SK-N-SH treated with all-trans-retinoic acid at 6 μM for 48 hours (cell line): ENCODE measurements around the gene DUSP12.

Source experiments
- ATAC-seq: fragments of 200-7000 bp; cut with Tn5 transposase; 3 replicates; pipeline ENCODE4 v1.9.1; 2020; ENCODE audit warnings: mild to moderate bottlenecking, moderate library complexity
- ARNTL ChIP-seq: fragments of 450-650 bp; formaldehyde crosslinking; IDR thresholded peaks from 2 replicates; pipeline ENCODE4 v1.5.0; 2020; ENCODE audit warnings: low read depth, mild to moderate bottlenecking, moderate library complexity, borderline replicate concordance
- BACH2 ChIP-seq: fragments of 250-450 bp; sonication (Bioruptor Pico); IDR thresholded peaks from 2 replicates; pipeline ENCODE4 v1.9.0; 2021; ENCODE audit warnings: mild to moderate bottlenecking, borderline replicate concordance
- CSDC2 ChIP-seq: fragments of 250-450 bp; sonication (Bioruptor Pico); IDR thresholded peaks from 2 replicates; pipeline ENCODE4 v1.5.0; 2020; ENCODE audit warnings: mild to moderate bottlenecking, moderate library complexity
- CSRNP3 ChIP-seq: fragments of 250-450 bp; sonication (Bioruptor Pico); IDR thresholded peaks from 2 replicates; pipeline ENCODE4 v1.5.1; 2021; ENCODE audit warnings: mild to moderate bottlenecking, moderate library complexity
- ESRRG ChIP-seq: fragments of 250-450 bp; sonication (Bioruptor Pico); IDR thresholded peaks from 2 replicates; pipeline ENCODE4 v1.6.1; 2021; ENCODE audit warnings: mild to moderate bottlenecking
- GLIS3 ChIP-seq: fragments of 250-450 bp; sonication (Bioruptor Pico); IDR thresholded peaks from 2 replicates; pipeline ENCODE4 v1.5.0; 2020; ENCODE audit warnings: mild to moderate bottlenecking, moderate library complexity
- OSR1 ChIP-seq: fragments of 250-450 bp; sonication (Bioruptor Pico); IDR thresholded peaks from 2 replicates; pipeline ENCODE4 v1.8.0; 2022; ENCODE audit warnings: moderate library complexity, mild to moderate bottlenecking, inconsistent platforms
- PATZ1 ChIP-seq: fragments of 250-450 bp; sonication (Bioruptor Pico); IDR thresholded peaks from 2 replicates; pipeline ENCODE4 v1.8.0; 2020; ENCODE audit warnings: mild to moderate bottlenecking, moderate library complexity, borderline replicate concordance
- RARB ChIP-seq: fragments of 250-450 bp; sonication (Bioruptor Pico); IDR thresholded peaks from 2 replicates; pipeline ENCODE4 v1.8.0; 2021; ENCODE audit warnings: mild to moderate bottlenecking, moderate library complexity
- SNAI2 ChIP-seq: fragments of 250-450 bp; sonication (Bioruptor Pico); IDR thresholded peaks from 2 replicates; pipeline ENCODE4 v1.5.0; 2020; ENCODE audit warnings: mild to moderate bottlenecking, moderate library complexity
- TCF4 ChIP-seq: fragments of 250-450 bp; sonication (Bioruptor Pico); IDR thresholded peaks from 2 replicates; pipeline ENCODE4 v1.8.0; 2021; ENCODE audit warnings: mild to moderate bottlenecking, moderate library complexity, borderline replicate concordance
- TOX ChIP-seq: fragments of 250-450 bp; sonication (Bioruptor Pico); IDR thresholded peaks from 2 replicates; pipeline ENCODE4 v1.8.0; 2021; ENCODE audit warnings: mild to moderate bottlenecking, moderate library complexity, borderline replicate concordance
- TSHZ2 ChIP-seq: fragments of 250-450 bp; sonication (Bioruptor Pico); IDR thresholded peaks from 2 replicates; pipeline ENCODE4 v1.5.0; 2020; ENCODE audit warnings: mild to moderate bottlenecking, moderate library complexity
- ZC3H10 ChIP-seq: fragments of 250-450 bp; sonication (Bioruptor Pico); IDR thresholded peaks from 2 replicates; pipeline ENCODE4 v1.5.1; 2021; ENCODE audit warnings: mild to moderate bottlenecking, moderate library complexity
- ZFP3 ChIP-seq: fragments of 250-450 bp; sonication (Bioruptor Pico); IDR thresholded peaks from 2 replicates; pipeline ENCODE4 v1.5.0; 2020; ENCODE audit warnings: mild to moderate bottlenecking, moderate library complexity
- ZFP30 ChIP-seq: fragments of 450-650 bp; formaldehyde crosslinking; IDR thresholded peaks from 2 replicates; pipeline ENCODE4 v1.5.0; 2022; ENCODE audit warnings: mild to moderate bottlenecking, moderate library complexity
- ZNF565 ChIP-seq: fragments of 450-650 bp; formaldehyde crosslinking; conservative IDR thresholded peaks from 2 replicates; pipeline ENCODE4 v1.5.0; 2020; ENCODE audit warnings: low read depth, mild to moderate bottlenecking, moderate library complexity
- ZNF70 ChIP-seq: fragments of 450-650 bp; formaldehyde crosslinking; IDR thresholded peaks from 2 replicates; pipeline ENCODE4 v1.5.0; 2020; ENCODE audit warnings: mild to moderate bottlenecking, moderate library complexity
- ZNF8 ChIP-seq: fragments of 450-650 bp; formaldehyde crosslinking; IDR thresholded peaks from 2 replicates; pipeline ENCODE4 v1.5.0; 2020; ENCODE audit warnings: mild to moderate bottlenecking, moderate library complexity
- TF ChIP-seq, protein P1 (sequence below): fragments of 250-450 bp; sonication (Bioruptor Pico); IDR thresholded peaks from 2 replicates; pipeline ENCODE4 v1.8.0; 2021; ENCODE audit warnings: low read depth, mild to moderate bottlenecking, moderate library complexity, borderline replicate concordance
- TF ChIP-seq, protein P2 (sequence below): fragments of 250-450 bp; sonication (Bioruptor Pico); IDR thresholded peaks from 2 replicates; pipeline ENCODE4 v1.5.1; 2020; ENCODE audit warnings: low read depth, mild to moderate bottlenecking, moderate library complexity

DUSP12 gene

GRCh38 chr1:161725908-161726472, 23.6 kb upstream of the DUSP12 start:
- peak; percentile 67 for ATAC-seq

DNA sequence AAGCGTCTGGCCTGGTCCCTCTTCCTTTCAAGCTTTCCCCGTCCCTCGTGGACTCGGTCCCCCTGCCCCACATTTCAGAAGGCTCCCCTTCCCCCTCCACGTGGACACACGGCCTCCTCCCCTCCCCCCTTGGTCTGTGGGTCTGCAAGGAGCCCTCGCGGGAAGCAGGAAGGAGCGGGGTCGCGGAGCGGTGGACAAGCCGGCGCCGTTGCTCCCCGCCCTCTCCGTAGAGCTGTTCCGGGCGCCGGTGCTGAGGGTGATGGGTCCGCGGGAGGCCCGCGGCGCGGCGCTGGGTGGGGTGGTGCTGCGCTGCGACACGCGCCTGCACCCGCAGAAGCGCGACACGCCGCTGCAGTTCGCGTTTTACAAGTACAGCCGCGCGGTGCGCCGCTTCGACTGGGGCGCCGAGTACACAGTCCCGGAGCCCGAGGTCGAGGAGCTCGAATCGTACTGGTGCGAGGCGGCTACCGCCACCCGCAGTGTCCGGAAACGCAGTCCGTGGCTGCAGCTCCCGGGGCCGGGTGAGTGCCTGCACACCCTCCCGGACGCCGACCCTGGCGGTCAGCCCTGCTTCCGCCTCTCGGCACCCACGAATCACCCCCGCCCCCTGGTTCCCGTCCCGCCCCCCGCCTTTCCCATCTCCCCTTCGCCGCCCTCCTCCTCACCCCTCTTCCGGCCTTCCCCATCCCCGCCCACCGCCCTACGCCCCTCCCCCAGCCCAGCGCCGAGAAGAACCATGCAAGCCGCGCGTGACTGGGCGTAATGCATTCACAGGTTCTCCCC, 22.9 kb upstream of the DUSP12 start:
- no peak for TF ChIP-seq TOX (CRISPR knock-in tag)
- no peak for TF ChIP-seq PATZ1
- no peak for TF ChIP-seq ZFP3 (CRISPR knock-in tag)
- TF ChIP-seq ZC3H10 (CRISPR knock-in tag): no peak
- no peak for TF ChIP-seq ZNF70 (CRISPR knock-in tag)
- no peak for TF ChIP-seq ZNF565 (CRISPR knock-in tag)
- TF ChIP-seq, protein P1, sequence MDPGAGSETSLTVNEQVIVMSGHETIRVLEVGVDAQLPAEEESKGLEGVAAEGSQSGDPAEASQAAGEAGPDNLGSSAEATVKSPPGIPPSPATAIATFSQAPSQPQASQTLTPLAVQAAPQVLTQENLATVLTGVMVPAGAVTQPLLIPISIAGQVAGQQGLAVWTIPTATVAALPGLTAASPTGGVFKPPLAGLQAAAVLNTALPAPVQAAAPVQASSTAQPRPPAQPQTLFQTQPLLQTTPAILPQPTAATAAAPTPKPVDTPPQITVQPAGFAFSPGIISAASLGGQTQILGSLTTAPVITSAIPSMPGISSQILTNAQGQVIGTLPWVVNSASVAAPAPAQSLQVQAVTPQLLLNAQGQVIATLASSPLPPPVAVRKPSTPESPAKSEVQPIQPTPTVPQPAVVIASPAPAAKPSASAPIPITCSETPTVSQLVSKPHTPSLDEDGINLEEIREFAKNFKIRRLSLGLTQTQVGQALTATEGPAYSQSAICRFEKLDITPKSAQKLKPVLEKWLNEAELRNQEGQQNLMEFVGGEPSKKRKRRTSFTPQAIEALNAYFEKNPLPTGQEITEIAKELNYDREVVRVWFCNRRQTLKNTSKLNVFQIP (CRISPR knock-in tag): no peak
- no peak for TF ChIP-seq ZFP30 (CRISPR knock-in tag)
- TF ChIP-seq ZNF8 (CRISPR knock-in tag): no peak
- no peak for TF ChIP-seq ESRRG
- no peak for TF ChIP-seq TSHZ2 (CRISPR knock-in tag)
- TF ChIP-seq BACH2 (CRISPR knock-in tag): no peak
- TF ChIP-seq, protein P2, sequence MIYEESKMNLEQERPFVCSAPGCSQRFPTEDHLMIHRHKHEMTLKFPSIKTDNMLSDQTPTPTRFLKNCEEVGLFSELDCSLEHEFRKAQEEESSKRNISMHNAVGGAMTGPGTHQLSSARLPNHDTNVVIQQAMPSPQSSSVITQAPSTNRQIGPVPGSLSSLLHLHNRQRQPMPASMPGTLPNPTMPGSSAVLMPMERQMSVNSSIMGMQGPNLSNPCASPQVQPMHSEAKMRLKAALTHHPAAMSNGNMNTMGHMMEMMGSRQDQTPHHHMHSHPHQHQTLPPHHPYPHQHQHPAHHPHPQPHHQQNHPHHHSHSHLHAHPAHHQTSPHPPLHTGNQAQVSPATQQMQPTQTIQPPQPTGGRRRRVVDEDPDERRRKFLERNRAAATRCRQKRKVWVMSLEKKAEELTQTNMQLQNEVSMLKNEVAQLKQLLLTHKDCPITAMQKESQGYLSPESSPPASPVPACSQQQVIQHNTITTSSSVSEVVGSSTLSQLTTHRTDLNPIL (CRISPR knock-in tag): no peak
- no peak for TF ChIP-seq TCF4 (CRISPR knock-in tag)
- no peak for TF ChIP-seq ARNTL (CRISPR knock-in tag)
- no peak for TF ChIP-seq SNAI2 (CRISPR knock-in tag)
- no peak for TF ChIP-seq CSRNP3 (CRISPR knock-in tag)
- no peak for TF ChIP-seq GLIS3 (CRISPR knock-in tag)
- TF ChIP-seq OSR1 (CRISPR knock-in tag): no peak
- TF ChIP-seq, all 23 proteins: peak for 0

More at GRCh38 chr1:161725908-161726472, 23.6 kb upstream of the DUSP12 start:
- TF ChIP-seq GLIS3 (CRISPR knock-in tag) (no peak), RARB (CRISPR knock-in tag) (0 out of 2 replicates have a peak, but pooled peaks have one; percentile 43), ZFP3 (CRISPR knock-in tag) (no peak), SNAI2 (CRISPR knock-in tag) (no peak), CSDC2 (CRISPR knock-in tag) (no peak)

More for the DNA sequence above, 22.9 kb upstream of the DUSP12 start:
- peak; percentile 78 for ATAC-seq
